DOHH2 (cell line): ENCODE data around the gene ROR1.

Experiments
- H3F3A ChIP-seq: fragments of 200-600 bp; sonication (generic), shearing (Covaris generic); 2 replicates; pipeline ENCODE4 v1.6.0; 2016; ENCODE audit warnings: antibody characterized with exemption, mild to moderate bottlenecking; ENCODE audit not compliant: control insufficient read depth, insufficient read depth
- H3K27ac ChIP-seq: fragments of 200-600 bp; sonication (generic); 2 replicates; pipeline ENCODE4 v1.5.1; 2014; ENCODE audit warnings: low read depth, mild to moderate bottlenecking, low read length, moderate library complexity
- H3K27me3 ChIP-seq: fragments of 200-600 bp; sonication (generic); 2 replicates; pipeline ENCODE4 v1.6.1; 2014; ENCODE audit warnings: mild to moderate bottlenecking, low read length, mixed read lengths; ENCODE audit not compliant: control insufficient read depth
- H3K36me3 ChIP-seq: fragments of 200-600 bp; sonication (generic); 2 replicates; pipeline ENCODE4 v1.6.1; 2014; ENCODE audit warnings: mild to moderate bottlenecking, low read length, moderate library complexity, mixed read lengths; ENCODE audit not compliant: control insufficient read depth
- H3K4me1 ChIP-seq: fragments of 200-600 bp; sonication (generic); 2 replicates; pipeline ENCODE4 v1.6.1; 2014; ENCODE audit warnings: mild to moderate bottlenecking, low read length, mixed read lengths; ENCODE audit not compliant: control insufficient read depth
- H3K4me2 ChIP-seq: fragments of 200-600 bp; sonication (generic); 2 replicates; pipeline ENCODE4 v1.6.0; 2014; ENCODE audit warnings: mild to moderate bottlenecking, low read length, moderate library complexity
- H3K4me3 ChIP-seq: fragments of 200-600 bp; sonication (generic); 2 replicates; pipeline ENCODE4 v1.5.1; 2014; ENCODE audit warnings: mild to moderate bottlenecking, low read length, mixed read lengths
- H3K79me2 ChIP-seq: fragments of 200-600 bp; sonication (generic); 2 replicates; pipeline ENCODE4 v1.6.1; 2014; ENCODE audit warnings: mild to moderate bottlenecking, low read length, mixed read lengths; ENCODE audit not compliant: control insufficient read depth
- H3K9me2 ChIP-seq: fragments of 200-600 bp; sonication (generic); replicated peaks from 2 replicates; pipeline ENCODE4 v1.6.1; 2014; ENCODE audit warnings: mild to moderate bottlenecking, low read length, mixed read lengths; ENCODE audit not compliant: control insufficient read depth
- H3K9me3 ChIP-seq: fragments of 200-600 bp; sonication (generic); 2 replicates; pipeline ENCODE4 v1.6.1; 2014; ENCODE audit warnings: antibody characterized with exemption, low read length, mixed read lengths; ENCODE audit not compliant: control insufficient read depth, insufficient read depth
- H4K20me1 ChIP-seq: fragments of 200-600 bp; sonication (generic); 2 replicates; pipeline ENCODE4 v1.6.0; 2014; ENCODE audit warnings: low read depth, mild to moderate bottlenecking, antibody characterized with exemption, low read length, moderate library complexity; ENCODE audit not compliant: control insufficient read depth, insufficient read depth
- CTCF ChIP-seq: fragments of 200-600 bp; sonication (generic); IDR thresholded peaks from one replicate; pipeline ENCODE4 v1.5.1; 2014; ENCODE audit warnings: antibody characterized with exemption, mild to moderate bottlenecking, low read depth, low read length; ENCODE audit not compliant: poor library complexity, severe bottlenecking
- EZH2phosphoT487 ChIP-seq: fragments of 200-600 bp; sonication (generic); IDR thresholded peaks from 2 replicates; pipeline ENCODE4 v1.6.1; 2017; ENCODE audit warnings: borderline replicate concordance, mild to moderate bottlenecking, antibody characterized with exemption, low read length, moderate library complexity, mixed read lengths

ROR1 gene

GRCh38 chr1:63924600-63924999 lies 150.8 kb downstream of the ROR1 start:
- Histone ChIP-seq H4K20me1 (no peaks in the 10 kb centered on the region), H3K36me3 (no peaks in the 10 kb centered on the region), H3K79me2 (no peaks in the 10 kb centered on the region), H3K9me3 (no peaks in the 10 kb centered on the region), H3K4me2 (no peak overlapping the region), H3K9me2 (no peaks in the 10 kb centered on the region), H3K27me3 (peaks cover 4% of the 10 kb centered on the region; the same call in 1 of the 2 replicates), H3F3A (no peaks in the 10 kb centered on the region), H3K4me1 (no peaks in the 10 kb centered on the region), H3K4me3 (no peak overlapping the region), H3K27ac (no peak overlapping the region)
- no peak for TF ChIP-seq CTCF
- TF ChIP-seq EZH2phosphoT487, result no peak

- no peaks in the 10 kb centered on the region for H4K20me1 ChIP-seq
- H3K4me3 ChIP-seq, result no peak overlapping the region
- no peaks in the 10 kb centered on the region for H3K27me3 ChIP-seq
- no peaks in the 10 kb centered on the region for H3K79me2 ChIP-seq
- no peaks in the 10 kb centered on the region for H3K9me2 ChIP-seq
- no peaks in the 10 kb centered on the region for H3K36me3 ChIP-seq
- no peaks in the 10 kb centered on the region for H3K9me3 ChIP-seq
- H3K4me1 ChIP-seq, result no peaks in the 10 kb centered on the region
- no peaks in the 10 kb centered on the region for H3F3A ChIP-seq
- no peak overlapping the region for H3K4me2 ChIP-seq
- TF ChIP-seq CTCF, result no peak
- TF ChIP-seq EZH2phosphoT487, result no peak
- no peak overlapping the region for H3K27ac ChIP-seq
Observed at GRCh38 chr1:63928186-63929105, 154.6 kb downstream of the ROR1 start.

- H3K9me2 ChIP-seq, result no peaks in the 10 kb centered on the region
Observed at GRCh38 chr1:63929106-63929478, 155.3 kb downstream of the ROR1 start.

More at GRCh38 chr1:63929106-63929478, 155.3 kb downstream of the ROR1 start:
- no peaks in the 10 kb centered on the region for H3K79me2 ChIP-seq
- no peak overlapping the region for H3K4me2 ChIP-seq
- H3K27ac ChIP-seq, result no peak overlapping the region
- H4K20me1 ChIP-seq, result no peaks in the 10 kb centered on the region
- H3K9me3 ChIP-seq, result no peaks in the 10 kb centered on the region
- no peaks in the 10 kb centered on the region for H3K4me1 ChIP-seq
- no peaks in the 10 kb centered on the region for H3K36me3 ChIP-seq
- no peak overlapping the region for H3K4me3 ChIP-seq
- TF ChIP-seq EZH2phosphoT487, result no peak
- TF ChIP-seq CTCF, result no peak
- H3F3A ChIP-seq, result no peaks in the 10 kb centered on the region
- H3K27me3 ChIP-seq, result no peaks in the 10 kb centered on the region
